Amniotic epithelial cell (primary cell): Measurements from ENCODE around the gene LRRK1.

Experiments used
- DNase-seq: peaks from one replicate; pipeline ENCODE4 v3.0.0-alpha.2; 2010; ENCODE audit warnings: low read depth

The LRRK1 gene

DNA sequence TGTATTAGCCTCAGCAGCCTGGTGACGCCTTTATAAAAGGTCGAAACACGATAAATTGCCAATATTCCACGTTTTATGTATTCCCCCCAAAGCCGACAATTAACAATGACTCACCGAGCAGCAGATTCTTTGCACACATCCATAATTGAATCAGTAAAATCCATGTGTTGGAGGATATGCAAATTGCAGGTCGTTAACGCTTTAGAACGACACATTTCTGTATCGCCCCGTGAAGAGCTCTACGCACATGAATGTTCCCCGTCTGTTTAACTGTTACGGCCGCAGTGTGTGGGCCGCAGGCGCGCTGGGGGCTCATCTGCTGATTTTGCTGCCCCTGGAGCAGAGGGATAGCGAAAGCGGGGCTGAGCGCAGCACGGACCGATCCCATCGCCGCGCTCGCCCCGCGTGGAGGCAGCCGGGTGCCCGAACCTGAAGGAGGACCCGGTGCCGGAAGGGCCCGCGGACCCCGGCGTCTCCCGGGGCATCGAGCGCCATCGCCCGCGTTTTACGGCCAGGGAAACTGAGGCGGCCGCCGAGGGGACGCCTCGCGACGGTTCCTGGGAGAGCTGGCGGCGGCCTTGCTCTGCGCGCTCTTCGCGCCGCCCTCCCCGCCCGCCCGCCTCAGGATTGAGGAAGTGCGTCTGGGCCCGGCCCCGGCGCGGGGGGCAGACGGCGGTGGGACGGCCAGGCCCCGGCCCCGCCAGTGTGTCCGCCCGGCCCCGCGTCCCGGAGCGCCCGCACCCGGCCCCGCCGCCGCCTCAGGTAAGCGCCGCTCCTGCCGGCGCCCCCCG is at the start of gene LRRK1:
LRRK1 (plus strand) TSS at position 668 of the 791 bp plus-strand sequence. CDS start 5,276 bp downstream, outside the sequence.
- DNase-seq, result peak; percentile 34

GRCh38 chr15:100873029-100873677 is 46.0 kb upstream of the LRRK1 start:
- peak; percentile 93 for DNase-seq

- no peak for DNase-seq
Observed at GRCh38 chr15:100875495-100875894, 43.7 kb upstream of the LRRK1 start.

DNA sequence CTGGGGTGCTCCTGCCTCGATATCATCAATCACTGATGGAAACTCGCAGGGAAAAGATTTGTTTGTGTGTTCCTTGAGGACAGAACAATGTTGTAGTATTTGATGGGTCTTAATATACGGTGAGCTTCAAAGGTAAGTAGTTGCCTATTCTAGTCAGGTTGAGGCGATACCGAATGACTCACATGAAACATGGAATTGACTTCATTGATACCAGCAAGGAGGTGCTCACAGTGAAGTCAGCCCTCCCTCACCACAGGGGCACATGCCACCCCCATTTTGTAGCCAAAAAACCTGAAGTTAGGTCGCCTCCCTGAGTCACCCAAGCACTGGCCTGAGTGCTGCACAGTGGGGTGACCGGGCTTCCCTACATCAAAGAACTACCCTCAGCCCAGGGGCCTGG is 43.2 kb upstream of the LRRK1 start:
- DNase-seq, result no peak

GRCh38 chr15:100877551-100877950 is 41.6 kb upstream of the LRRK1 start:
- no peak for DNase-seq

DNA sequence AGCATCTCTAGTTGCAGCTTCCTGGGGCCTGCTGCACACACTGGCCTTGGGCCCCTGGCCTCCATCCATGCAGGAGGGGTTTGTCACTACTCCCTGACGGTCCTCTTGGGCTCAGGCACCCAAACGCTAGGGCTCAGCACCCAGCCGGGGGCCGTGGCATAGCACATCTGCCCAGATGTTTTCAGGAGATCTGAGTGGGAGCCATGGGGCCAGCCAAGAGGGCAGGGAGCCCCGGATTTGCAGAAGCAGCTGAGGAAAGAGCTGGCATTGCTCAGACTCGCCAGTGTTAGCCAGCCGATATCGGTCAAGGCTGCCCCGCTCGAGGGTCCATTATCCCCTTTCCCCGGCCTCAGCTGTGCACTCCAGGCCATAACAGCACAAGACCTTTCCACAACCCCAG is 41.0 kb upstream of the LRRK1 start:
- no peak for DNase-seq

- no peak for DNase-seq
Observed at GRCh38 chr15:100878648-100879047, 40.5 kb upstream of the LRRK1 start.

- DNase-seq, result no peak
Observed at GRCh38 chr15:100879061-100879463, 40.1 kb upstream of the LRRK1 start.

DNA sequence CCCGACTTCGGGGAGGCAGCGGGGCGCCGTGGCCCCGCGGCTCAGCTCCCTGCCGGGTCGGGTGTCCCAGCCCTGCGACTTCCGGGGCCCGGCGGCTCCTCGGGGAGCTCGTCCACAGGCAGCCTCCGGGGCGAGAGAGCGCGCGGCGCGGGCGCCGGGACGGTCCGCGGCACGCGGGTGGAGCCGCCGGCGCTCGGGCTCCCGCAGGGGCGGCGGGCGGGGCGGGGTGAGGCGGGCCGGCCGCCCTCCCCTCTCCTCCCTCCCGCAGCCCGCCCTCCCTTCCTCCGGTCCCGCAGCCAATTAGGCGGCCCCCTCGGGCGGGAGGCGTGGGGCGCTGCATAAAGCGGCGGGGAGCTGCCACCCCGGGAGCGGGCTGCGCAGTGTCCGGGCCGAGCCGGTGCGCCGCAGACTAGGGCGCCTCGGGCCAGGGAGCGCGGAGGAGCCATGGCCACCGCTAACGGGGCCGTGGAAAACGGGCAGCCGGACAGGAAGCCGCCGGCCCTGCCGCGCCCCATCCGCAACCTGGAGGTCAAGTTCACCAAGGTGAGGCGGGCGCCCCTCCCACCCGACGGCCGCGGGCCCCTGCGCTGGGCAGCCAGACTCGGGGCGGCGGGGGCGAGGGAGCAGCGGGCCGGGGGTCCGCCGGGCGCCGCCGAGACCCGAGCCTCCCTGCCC is 39.6 kb upstream of the LRRK1 start, which contains the start of gene ALDH1A3:
ALDH1A3 (plus strand) TSS at position 368 of the 675 bp plus-strand sequence; CDS start at position 445, 77 bp downstream.
- DNase-seq, result peak; percentile 21

GRCh38 chr15:100880139-100880896 is 38.8 kb upstream of the LRRK1 start:
- peak; percentile 24 for DNase-seq

GRCh38 chr15:100880897-100881242 is 38.3 kb upstream of the LRRK1 start:
- no peak for DNase-seq

GRCh38 chr15:100881573-100882336 is 37.4 kb upstream of the LRRK1 start:
- DNase-seq, result no peak

DNA sequence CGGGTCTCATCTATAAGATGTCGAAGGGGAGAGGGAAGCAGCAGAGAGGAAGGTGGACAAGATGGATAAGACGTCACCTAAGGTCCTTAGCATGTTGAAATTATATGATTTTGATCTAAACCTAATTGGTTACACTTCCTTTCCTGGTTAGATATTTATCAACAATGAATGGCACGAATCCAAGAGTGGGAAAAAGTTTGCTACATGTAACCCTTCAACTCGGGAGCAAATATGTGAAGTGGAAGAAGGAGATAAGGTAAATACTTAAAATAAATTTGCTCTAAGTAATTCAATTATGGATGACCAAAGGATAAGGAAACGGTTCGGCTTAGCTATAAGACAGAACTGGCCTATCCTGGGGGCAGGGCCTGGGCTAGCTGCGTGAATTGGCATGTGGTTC is 34.0 kb upstream of the LRRK1 start:
- no peak for DNase-seq

- no peak for DNase-seq
Observed at GRCh38 chr15:100885811-100886210, 33.3 kb upstream of the LRRK1 start.

DNA sequence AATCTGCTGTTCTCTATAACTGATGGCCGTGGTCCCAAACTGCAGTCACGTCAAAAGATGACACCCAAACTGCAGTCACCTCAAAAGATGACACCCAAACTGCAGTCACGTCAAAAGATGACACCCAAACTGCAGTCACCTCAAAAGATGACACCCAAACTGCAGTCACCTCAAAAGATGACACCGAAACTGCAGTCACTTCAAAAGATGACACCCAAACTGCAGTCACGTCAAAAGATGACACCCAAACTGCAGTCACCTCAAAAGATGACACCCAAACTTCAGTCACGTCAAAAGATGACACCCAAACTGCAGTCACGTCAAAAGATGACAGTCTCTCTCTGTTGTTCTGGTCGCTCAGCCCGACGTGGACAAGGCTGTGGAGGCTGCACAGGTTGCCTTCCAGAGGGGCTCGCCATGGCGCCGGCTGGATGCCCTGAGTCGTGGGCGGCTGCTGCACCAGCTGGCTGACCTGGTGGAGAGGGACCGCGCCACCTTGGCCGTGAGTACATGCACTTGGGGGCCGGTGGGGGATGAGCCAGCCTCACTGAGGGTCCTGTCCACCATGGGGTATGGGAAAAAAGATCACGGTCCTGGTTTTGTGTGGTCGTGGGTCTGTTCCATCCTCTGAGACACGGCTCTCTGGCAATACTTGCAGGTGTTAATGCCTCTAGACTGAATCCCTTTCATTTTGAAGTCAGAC is 31.8 kb upstream of the LRRK1 start:
- DNase-seq, result no peak

- DNase-seq, result peak; percentile 81
Observed at GRCh38 chr15:100889385-100890050, 29.6 kb upstream of the LRRK1 start.

DNA sequence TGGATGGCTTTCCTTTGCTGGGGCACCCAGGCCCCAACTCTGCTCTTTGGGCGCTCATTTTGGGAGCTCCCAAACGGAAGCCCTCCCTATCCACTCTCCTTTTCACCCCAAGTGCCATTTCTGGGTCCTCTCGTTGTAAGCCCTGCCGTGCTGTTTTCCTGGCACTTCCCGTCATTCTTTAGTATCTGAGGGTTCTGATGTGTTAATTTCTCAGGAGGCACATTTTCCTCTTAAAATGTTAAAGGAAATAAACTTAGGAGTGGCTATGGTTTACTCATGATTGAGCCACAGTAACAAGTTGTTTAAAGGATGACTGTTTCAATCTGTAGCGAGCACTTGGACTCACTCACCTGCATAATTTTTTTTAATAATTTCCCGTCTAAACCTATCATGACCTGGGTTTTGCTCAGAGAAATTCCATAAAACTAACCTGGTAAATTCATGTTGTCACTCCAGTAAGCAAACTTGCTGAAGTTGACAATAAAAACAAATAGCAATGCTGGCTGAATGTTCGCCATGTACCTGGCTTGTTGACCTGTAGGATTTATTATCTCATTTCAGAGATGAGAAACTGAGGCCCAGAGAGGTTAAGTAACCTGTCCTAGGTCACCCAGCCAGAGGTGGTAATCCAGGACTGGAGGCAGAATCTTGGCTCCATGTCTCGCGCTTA is 29.0 kb upstream of the LRRK1 start:
- DNase-seq, result no peak

- no peak for DNase-seq
Observed at GRCh38 chr15:100890850-100891249, 28.3 kb upstream of the LRRK1 start.

DNA sequence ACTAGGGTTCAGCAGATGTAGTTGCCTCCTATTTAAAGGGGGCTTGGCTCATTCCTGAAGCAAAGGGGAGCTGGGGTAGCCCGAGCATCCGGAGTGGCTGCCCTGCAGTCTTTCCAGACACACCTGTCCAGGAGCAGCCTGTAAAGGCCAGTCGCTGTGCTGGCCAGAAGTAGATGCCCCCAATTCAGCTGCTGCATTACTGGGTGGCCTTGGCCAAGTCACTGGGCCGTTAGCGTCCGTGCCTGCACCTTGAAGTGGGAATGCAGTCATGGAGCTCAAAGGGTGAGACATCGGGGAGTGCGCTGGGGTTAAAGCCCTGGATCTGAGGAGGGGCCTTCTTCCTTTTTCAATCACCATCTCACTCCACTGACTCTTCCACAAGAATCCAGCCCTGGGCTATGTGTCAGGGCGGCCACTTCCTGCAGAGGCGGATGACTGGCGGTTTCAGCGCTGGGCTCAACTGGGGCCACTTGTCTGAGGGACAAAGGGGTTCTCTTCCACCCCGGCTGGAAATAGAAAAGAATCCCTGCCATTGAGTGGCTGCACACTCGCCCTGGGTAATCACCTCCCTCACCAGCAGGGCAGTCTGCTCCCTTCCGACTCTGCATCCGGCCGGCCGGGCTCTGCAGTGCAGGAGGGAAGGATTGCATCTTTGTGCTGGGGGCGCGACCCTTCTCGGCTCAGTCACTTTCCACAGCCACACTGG is 27.7 kb upstream of the LRRK1 start:
- no peak for DNase-seq
